GM06990 (cell line): ENCODE results near the gene GRIK3.

ENCODE experiments used
- DNase-seq: peaks from one replicate; pipeline ENCODE4 v3.0.0-alpha.2; 2011; ENCODE audit not compliant: insufficient read length; ENCODE audit errors: extremely low read depth
- H3K27me3 ChIP-seq: replicated peaks from 2 replicates; pipeline ENCODE4 v1.6.0; 2011; ENCODE audit warnings: low read length; ENCODE audit not compliant: control insufficient read depth, insufficient read depth
- H3K36me3 ChIP-seq: 2 replicates; pipeline ENCODE4 v1.5.1; 2011; ENCODE audit warnings: low read length; ENCODE audit not compliant: control insufficient read depth, insufficient read depth
- H3K4me3 ChIP-seq: replicated peaks from 2 replicates; pipeline ENCODE4 v1.5.1; 2011; ENCODE audit warnings: low read depth, mild to moderate bottlenecking, control low read depth, low read length
- TF ChIP-seq, protein P1 (sequence below): IDR thresholded peaks from 2 replicates; pipeline ENCODE4 v1.5.1; 2011; ENCODE audit warnings: low read length, control low read depth, mild to moderate bottlenecking, inconsistent platforms; ENCODE audit not compliant: insufficient read depth, poor library complexity, severe bottlenecking

Gene GRIK3

DNA sequence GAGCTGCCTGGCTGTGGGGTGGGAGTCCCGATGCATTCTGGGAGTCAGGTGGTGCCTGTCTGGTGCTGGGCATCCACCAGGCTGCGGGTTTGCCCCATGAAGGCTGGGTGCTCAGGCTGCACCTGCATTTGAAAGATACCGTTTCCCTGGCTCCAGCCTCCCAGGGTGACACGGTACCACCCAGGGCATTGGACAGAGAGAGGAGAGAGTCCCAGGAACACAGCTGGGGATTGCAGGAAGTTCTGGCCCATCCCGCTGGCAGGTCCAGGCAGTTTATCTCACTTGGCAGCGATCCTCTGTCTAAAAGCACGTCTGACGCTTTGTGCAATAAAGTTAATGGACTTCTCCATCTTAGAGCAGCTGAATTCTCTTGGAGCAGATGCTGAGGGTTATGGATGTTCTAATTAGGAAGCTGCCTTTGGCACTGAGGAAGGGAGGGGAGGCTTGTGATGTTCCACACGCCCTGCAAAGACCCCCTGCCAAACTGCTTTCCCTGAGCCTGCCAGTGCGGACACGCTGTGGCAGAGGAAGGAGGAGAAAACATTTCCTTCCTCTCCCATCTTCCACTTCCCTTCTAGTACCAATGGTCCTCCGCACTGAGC is 246.9 kb downstream of the GRIK3 start:
- no peaks in the 10 kb centered on the region for H3K36me3 ChIP-seq
- TF ChIP-seq, protein P1, sequence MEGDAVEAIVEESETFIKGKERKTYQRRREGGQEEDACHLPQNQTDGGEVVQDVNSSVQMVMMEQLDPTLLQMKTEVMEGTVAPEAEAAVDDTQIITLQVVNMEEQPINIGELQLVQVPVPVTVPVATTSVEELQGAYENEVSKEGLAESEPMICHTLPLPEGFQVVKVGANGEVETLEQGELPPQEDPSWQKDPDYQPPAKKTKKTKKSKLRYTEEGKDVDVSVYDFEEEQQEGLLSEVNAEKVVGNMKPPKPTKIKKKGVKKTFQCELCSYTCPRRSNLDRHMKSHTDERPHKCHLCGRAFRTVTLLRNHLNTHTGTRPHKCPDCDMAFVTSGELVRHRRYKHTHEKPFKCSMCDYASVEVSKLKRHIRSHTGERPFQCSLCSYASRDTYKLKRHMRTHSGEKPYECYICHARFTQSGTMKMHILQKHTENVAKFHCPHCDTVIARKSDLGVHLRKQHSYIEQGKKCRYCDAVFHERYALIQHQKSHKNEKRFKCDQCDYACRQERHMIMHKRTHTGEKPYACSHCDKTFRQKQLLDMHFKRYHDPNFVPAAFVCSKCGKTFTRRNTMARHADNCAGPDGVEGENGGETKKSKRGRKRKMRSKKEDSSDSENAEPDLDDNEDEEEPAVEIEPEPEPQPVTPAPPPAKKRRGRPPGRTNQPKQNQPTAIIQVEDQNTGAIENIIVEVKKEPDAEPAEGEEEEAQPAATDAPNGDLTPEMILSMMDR = no peak
- DNase-seq = no peak
- H3K27me3 ChIP-seq = no peaks in the 10 kb centered on the region
- H3K4me3 ChIP-seq = no peak overlapping the region

DNA sequence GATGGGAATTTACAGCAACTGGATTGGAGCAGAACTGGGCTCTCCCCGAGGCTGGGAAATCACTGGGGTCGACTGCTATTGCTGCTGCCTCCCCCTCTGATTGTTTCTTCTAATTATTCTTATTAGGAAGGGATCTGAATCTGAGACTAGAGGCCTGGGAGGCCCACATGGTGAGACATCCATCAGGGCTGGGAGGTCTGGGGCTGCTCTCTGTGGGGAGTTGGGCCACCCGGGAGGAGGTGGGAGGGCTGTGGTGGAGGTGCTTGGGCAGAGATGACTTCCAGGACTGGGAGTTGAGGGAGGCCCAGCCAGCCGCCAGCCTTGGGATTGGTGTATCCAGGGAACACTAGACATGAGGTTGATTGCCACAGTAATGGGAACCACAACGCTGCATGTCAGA is 247.9 kb downstream of the GRIK3 start:
- no peaks in the 10 kb centered on the region for H3K27me3 ChIP-seq
- H3K4me3 ChIP-seq = no peak overlapping the region
- no peaks in the 10 kb centered on the region for H3K36me3 ChIP-seq
- TF ChIP-seq, protein P1 = no peak
- DNase-seq = no peak

DNA sequence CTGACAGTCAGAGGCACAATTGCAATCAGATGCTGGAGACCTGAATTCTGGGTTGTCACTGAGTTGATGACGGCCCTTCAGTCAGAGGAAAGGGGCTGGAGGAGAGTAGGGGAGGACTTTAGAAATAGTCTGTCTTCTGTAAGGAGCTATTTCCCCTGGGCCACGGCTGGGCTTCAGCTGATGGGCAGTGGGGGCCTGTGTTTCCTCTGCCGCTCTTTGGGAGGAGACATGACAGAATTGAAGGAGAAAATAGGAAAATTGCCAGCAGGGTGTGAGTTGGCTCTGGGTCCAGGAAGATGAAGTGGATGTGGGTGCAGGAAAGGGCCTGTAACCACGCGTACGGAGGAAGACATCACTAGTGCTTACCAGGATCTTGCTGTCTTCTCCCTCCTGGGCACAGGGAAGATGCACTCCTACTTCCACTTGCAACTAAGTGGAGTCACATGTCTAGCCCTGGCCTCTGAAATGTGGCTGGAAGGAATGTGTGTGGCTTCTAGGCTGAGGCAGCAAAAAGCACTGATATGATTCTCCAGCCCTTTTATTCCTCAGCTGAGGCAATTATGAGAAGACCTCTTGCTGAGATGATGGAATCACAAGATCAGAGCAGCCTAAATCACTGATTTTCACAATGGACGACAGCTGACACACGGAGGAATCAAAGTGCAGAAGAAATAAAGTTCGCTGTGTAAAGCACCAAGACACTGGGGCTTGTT is 250.0 kb downstream of the GRIK3 start:
- TF ChIP-seq, protein P1 = no peak
- no peak for DNase-seq
- Histone ChIP-seq H3K4me3 (no peak overlapping the region), H3K27me3 (no peaks in the 10 kb centered on the region), H3K36me3 (no peaks in the 10 kb centered on the region)

DNA sequence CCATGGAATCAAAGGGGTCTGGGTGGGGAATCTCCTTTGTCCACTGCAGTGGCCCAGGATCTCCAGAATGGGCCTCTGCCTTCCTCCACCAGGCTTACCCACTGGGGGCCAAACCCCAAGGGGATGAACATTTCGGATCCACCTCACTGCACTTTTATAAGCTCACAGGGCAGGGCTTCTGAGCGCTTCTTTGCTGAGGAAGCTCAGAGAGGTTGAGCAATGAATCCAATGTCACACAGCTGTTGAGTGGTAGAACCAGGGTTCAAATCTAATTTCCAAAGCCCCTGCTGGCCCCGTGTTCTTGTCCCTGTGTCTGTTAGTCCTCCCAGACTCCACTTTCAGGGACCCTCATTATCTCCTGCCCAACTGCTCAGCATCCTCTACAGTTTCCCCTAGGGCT is 250.8 kb downstream of the GRIK3 start:
- TF ChIP-seq, protein P1 = no peak
- Histone ChIP-seq H3K4me3 (no peak overlapping the region), H3K27me3 (no peaks in the 10 kb centered on the region), H3K36me3 (no peaks in the 10 kb centered on the region)
- DNase-seq = no peak

DNA sequence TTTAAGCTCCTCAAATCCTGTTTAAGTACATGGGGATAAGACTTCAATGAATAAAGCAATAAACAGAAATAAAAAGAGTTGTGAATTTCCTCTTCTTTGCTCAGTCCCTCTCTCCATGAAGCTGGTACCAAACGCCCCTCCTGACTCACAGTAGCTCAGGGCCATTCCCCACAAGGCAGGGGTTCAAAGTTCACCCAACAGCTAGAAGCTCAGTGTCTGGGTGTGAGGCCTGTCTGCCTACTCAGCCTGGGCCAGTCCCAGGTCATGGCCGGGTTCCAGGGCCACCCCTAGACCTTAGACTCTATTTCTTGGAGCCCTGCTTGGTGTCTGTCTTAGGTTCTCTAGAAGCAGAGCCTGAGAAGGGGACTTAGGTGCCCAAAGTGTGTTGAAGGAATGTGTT is 251.5 kb downstream of the GRIK3 start:
- no peaks in the 10 kb centered on the region for H3K27me3 ChIP-seq
- H3K4me3 ChIP-seq = no peak overlapping the region
- no peak for DNase-seq
- H3K36me3 ChIP-seq = no peaks in the 10 kb centered on the region
- TF ChIP-seq, protein P1 = no peak
